Astrocyte (in vitro differentiated cells and primary cell): Measurements from ENCODE around the gene TRAPPC14.

Experiments
- CTCF ChIP-seq: IDR thresholded peaks from 2 replicates; pipeline ENCODE4 v1.5.1; 2011; ENCODE audit warnings: low read depth, mild to moderate bottlenecking, inconsistent platforms, low read length, moderate library complexity; ENCODE audit not compliant: insufficient read depth
- EZH2 ChIP-seq: IDR thresholded peaks from 2 replicates; pipeline ENCODE4 v1.6.1; 2012; ENCODE audit warnings: mild to moderate bottlenecking, low read length, inconsistent platforms; ENCODE audit not compliant: insufficient read depth

GRCh38 chr7:100170101-100170897 is 11.8 kb upstream of the TRAPPC14 start:
- TF ChIP-seq CTCF = no peak
- no peak for TF ChIP-seq EZH2
